GM18870 (cell line): ENCODE measurements around the gene SBF2.
"Not testable (repeated sequence)": the region's sequence is repeated elsewhere in the genome, so short reads cannot be mapped to it uniquely, and the experiment has no call there.

Experiments
- ATAC-seq: cut with Tn5 transposase; IDR thresholded peaks from one replicate; pipeline ENCODE4 v1.9.1; 2021; ENCODE audit warnings: moderate library complexity; ENCODE audit not compliant: unreplicated experiment

The SBF2 gene

GRCh38 chr11:10125522-10126133, 168.4 kb downstream of the SBF2 start:
- ATAC-seq = no peak

GRCh38 chr11:10122326-10123197, 171.5 kb downstream of the SBF2 start:
- no peak for ATAC-seq

GRCh38 chr11:10118865-10119264, 175.2 kb downstream of the SBF2 start:
- ATAC-seq = no peak

GRCh38 chr11:10117709-10118351, 176.2 kb downstream of the SBF2 start:
- no peak for ATAC-seq

GRCh38 chr11:10116588-10116987, 177.4 kb downstream of the SBF2 start:
- no peak for ATAC-seq

GRCh38 chr11:10114593-10115404, 179.2 kb downstream of the SBF2 start:
- no peak for ATAC-seq

- no peak for ATAC-seq
These were observed 180.2 kb downstream of the SBF2 start for GRCh38 chr11:10113852-10114251.

GRCh38 chr11:10109806-10110205, 184.2 kb downstream of the SBF2 start:
- no peak for ATAC-seq

GRCh38 chr11:10108915-10109680, 184.9 kb downstream of the SBF2 start:
- no peak for ATAC-seq

- no peak for ATAC-seq
These were observed 186.5 kb downstream of the SBF2 start for GRCh38 chr11:10107497-10107896.

GRCh38 chr11:10097615-10098014, 196.4 kb downstream of the SBF2 start:
- ATAC-seq = no peak

GRCh38 chr11:10096987-10097386, 197.0 kb downstream of the SBF2 start:
- ATAC-seq = no peak

- no peak for ATAC-seq
These were observed 198.4 kb downstream of the SBF2 start for GRCh38 chr11:10095412-10096208.

GRCh38 chr11:10092426-10092825, 201.6 kb downstream of the SBF2 start:
- ATAC-seq = no peak

GRCh38 chr11:10091314-10092045, 202.5 kb downstream of the SBF2 start:
- ATAC-seq = no peak

GRCh38 chr11:10087923-10088225, 206.1 kb downstream of the SBF2 start:
- ATAC-seq = not testable (repeated sequence)

GRCh38 chr11:10087186-10087922, 206.7 kb downstream of the SBF2 start:
- ATAC-seq = no peak

GRCh38 chr11:10080138-10080537, 213.9 kb downstream of the SBF2 start:
- ATAC-seq = no peak
